Stimulated activated CD8-positive, alpha-beta memory T cell treated with anti-CD3 and anti-CD28 coated beads, Interleukin-4, amount 100 ng/mL, for 1 hour (primary cell): Measurements from ENCODE around the gene SGCA.

Source experiments
- DNase-seq, 2 donors: peaks; one replicate each; pipeline ENCODE4 v3.0.0-alpha.2; 2020; ENCODE audit warnings: low read depth in 2 of 2, low spot score in 1 of 2

Gene SGCA

DNA sequence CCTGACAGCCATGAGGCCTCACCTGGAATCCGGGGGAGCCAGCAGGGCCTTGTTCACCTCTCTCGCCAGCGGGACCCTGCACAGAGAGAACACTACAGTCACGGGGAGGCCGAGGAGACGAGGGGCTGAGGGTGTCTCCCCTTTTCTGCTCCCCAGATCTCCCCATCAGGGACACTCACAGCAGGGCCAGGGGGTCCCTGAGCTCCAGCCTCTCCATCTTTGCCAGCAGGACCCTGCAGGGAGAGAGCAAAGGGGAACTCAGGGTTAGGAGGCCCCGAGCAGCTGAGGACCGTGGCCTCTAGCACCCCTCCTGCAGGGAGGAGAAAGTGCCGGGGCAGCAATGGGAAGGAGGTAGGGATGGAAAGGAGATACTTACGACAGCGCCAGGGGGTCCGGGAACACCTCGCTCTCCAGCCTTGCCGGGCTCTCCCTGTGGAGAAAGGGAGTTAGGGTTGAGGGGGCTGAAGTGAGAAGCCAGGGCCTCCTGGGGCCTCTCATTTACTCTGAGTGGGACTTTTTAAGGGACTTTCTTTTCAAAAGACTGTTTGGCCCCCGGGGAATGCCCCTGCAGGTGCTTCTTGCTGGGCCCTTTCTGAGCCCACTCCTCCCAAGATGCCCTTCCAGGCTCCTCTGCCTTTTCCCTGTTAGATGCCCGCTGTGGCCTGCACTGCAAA, 26.9 kb downstream of the SGCA start:
- no peak for DNase-seq

DNA sequence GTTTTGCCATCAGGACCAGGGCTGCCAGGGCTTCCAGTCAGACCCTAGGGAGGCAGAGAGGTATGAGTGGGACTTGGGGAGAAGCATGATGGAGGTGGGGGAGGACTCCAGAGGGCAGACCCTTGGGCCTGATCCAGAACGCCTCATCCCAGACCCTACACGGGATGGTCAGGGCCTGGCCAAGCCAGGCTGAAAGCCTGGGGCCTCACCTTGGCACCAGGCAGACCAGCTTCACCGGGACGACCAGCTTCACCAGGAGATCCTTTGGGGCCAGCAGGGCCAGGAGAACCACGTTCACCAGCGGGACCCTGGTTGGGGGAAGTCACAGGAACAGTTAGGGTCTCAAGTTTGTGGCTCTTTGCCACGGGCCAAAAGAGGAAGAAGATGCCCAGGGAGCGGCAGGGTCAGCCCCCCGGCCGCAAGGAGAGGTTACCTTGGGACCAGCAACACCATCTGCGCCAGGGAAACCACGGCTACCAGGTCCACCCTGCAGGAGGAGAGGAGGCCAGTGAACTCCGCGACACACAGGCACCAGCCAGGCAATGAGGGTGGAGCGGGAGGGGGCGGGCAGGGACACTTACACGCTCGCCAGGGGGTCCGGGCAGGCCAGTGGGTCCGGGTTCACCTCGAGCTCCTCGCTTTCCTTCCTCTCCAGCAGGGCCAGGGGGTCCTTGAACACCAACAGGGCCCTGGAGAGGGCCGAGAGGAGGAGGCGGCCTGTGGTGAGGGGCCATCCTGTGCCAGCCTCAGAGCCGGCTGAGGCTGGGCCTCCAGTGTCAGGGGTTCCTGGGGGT, 28.5 kb downstream of the SGCA start:
- DNase-seq: no peak

DNA sequence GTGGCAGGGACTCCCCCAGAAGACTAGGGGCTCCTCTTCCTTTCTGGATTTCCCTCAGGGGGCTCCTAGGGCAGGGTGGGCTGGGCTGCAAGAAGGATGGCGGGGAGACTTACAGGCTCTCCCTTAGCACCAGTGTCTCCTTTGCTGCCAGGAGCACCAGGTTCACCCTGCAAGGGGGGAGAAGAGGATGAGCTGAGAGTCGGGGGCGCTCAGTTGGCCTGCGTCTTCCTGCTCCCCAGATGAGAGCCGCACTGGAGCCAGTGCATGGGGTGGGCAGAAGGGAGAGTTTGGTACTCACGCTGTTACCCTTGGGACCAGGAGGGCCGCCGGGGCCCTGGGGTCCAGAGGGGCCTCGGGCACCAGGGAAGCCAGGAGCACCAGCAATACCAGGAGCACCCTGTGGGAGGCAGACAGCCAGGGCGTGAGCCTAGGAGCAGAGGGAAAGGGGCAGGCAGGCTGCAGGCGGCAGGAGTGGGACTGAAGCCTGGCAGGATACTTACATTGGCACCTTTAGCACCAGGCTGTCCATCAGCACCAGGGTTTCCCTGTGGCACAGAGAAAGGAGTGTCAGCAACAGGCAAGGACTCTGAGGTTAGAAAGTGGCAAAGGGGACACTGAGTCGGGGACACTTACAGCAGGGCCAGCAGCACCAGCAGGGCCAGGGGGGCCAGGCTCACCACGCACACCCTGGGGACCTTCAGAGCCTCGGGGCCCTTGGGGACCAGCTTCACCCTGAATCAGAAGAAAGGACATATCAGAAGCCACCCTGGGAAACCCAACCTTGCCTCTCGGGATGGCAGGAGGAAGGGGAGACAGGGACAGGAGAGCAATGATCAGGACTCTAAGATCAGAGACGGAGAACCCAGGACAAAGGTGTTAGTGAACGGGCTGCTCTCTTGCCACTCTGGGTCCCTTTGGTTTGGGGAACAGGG, 29.4 kb downstream of the SGCA start:
- no peak for DNase-seq

DNA sequence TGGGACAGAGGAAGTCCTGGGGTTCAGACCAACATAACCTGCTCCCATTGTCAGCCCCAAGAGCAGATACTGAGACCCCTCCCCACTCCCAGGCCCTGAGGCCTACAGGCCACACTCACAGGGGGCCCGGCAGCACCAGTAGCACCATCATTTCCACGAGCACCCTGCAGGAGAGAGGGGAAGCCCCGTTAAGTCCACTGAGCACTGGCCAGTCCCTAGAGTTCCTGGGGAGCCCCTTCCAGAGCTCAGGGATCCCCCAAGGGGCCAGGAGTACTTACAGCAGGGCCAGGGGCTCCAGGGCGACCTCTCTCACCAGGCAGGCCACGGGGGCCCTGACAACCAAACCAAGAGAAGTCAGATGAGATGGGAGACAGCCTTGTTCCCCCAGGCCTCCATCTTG, 30.2 kb downstream of the SGCA start:
- DNase-seq: no peak

DNA sequence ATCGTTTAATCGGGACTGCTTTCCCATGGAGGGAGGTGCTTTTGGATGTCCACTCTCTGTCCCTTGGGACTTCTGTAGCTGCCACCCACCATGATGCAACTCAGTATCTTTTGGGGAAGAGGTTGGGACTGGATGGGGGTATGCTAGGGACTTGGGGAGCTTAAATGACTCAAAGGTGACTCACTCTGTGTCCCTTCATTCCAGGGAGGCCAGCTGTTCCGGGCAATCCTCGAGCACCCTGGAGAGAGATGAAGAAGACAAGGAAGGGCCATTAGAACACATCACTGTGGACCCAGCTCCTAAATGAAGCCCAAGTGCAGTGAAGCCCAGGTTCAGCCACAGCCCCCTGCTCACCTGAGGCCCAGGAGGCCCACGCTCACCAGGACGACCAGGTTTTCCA, 31.0 kb downstream of the SGCA start:
- no peak for DNase-seq

DNA sequence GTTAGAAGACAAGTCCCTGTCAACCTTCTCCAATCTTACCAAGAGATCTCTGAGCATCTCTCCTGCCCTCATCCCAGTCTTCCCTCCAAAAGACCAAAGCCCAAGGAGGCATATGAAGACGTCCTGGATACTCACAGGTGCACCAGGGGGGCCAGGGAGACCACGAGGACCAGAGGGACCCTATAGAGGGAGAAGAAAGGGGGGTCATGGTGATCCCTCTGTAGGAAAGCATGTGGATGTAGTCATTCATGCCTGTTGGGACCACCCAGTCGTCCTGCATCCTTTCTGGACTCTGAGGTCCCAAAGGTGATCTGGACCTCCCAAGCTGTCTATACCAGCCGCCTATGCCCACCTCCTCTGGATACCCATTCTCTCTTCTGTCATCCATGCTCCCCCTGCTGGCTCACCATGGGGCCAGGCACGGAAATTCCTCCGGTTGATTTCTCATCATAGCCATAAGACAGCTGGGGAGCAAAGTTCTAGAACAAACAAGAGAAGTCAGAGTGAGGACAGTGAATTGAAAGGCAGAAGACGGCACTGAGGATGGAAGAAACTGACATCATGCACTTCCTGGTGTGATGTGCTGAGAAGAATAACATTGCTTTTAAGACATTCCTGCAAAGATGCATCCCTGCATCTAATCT, 32.3 kb downstream of the SGCA start:
- DNase-seq: peak in 1 of 2 donors; percentile 25

DNA sequence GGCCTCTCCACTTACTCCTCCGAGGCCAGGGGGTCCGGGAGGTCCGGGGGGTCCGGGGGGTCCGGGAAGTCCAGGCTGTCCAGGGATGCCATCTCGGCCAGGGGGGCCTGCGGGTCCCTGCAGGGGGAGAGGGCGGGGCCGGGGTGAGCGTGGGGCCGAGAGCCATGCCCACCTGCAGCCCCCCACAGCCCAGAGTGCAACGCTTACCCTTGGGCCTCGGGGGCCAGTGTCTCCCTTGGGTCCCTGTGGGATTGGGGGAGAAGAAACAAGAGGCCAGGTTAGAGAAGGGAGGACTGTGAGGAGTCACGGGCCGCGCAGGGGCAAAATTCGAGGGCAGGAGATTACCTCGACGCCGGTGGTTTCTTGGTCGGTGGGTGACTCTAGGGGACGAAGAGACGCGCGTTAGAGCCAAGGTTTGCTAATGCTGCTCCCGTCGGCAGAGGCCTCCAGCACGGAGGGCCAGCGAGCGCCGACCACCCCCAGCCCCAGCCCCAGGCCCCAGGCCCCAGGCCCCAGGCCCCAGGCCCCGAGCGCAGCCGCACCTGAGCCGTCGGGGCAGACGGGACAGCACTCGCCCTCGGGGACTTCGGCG, 33.5 kb downstream of the SGCA start:
- DNase-seq: no peak

DNA sequence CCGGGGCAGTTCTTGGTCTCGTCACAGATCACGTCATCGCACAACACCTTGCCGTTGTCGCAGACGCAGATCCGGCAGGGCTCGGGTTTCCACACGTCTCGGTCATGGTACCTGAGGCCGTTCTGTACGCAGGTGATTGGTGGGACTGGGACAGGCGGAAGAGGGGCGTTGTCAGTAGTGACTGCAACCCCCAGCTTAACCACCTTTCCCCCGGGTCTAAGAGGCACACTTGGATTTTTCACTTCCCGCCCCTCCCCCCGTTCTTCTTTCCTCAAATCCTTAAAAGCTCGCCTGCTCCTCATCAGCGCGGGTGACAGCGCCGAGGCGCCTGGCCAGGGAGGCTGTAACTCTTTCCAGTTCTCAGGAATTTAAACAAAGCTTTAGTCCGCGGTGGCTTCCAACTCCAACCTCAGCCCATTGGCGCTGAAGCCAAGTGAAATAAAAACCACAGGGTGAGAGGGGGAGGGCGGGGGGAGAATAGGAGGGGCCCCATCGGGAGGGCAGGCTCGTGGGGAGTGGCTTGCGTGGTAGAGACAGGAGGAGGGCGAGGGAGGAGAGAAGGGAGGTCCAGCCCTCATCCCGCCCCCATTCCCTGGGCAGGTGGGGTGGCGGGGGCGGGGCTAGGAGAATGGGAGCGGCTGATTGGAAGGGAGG, 34.1 kb downstream of the SGCA start:
- DNase-seq: peak in 1 of 2 donors; percentile 35

DNA sequence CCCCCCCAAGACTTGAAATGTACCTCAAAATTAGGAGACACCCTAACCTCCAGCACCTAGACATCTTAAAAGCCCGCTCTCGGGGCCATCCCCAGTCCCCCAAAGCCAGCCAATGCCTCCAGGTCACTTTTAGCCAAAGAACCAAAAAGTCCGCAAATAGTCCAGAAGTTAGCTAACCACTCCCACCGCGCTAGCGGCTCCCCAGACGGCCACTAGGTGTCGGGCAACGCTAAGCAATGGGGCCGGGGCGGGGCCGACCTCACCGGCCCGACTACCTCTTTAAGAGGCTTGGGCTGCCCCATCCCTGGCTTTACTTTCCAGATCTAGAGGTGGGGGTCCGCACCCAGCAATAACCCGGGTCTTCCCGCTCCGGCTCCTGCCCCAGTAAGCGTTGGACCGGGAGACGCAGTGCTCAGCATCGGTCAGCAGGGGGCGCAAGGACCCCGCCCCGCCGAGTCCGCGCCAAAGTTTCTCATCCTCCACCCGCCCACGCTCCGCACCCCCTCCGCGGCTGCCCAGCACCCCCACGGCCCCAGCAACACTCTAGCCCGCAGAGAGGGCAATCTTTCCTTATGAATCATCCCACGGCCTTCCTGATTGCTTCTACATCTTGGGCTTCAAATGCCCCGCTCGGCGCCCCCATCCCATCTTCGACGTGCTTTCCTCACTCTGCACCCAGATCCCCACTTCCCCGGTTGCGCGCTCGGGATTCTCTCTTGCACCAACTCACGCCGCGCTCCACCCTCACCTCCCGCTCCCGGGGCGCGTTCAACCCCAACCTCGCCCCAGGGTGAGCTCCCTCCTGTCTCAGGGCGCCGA, 34.9 kb downstream of the SGCA start:
- peak; percentile 58 to 59 for DNase-seq

DNA sequence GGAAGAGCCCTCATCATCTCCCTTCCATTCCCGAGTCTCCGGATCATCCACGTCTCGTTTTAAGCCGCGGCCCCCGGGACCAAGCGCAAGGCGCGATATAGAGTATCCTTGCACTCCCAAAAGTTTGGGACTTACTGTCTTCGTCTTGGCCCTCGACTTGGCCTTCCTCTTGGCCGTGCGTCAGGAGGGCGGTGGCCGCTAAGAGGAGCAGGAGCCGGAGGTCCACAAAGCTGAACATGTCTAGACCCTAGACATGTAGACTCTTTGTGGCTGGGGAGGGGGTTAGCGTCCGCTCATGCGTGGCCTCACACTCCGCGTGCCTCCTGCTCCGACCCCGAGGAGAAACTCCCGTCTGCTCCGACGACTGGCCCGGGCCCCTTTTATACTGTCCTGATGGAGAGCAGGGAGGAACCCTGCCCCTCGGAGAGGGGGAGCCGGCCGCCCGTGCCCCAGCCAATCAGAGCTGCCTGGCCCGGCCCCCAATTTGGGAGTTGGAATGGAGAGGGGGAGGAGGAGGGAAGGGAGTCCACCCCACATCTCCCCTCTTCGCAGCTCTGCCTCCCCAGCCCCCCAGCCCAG, 35.6 kb downstream of the SGCA start, which contains the start of gene COL1A1:
Gene COL1A1, minus strand, starts transcription at position 356 of the 579 bp plus-strand sequence. Its CDS starts 118 bp downstream, at position 238.
- no peak for DNase-seq

DNA sequence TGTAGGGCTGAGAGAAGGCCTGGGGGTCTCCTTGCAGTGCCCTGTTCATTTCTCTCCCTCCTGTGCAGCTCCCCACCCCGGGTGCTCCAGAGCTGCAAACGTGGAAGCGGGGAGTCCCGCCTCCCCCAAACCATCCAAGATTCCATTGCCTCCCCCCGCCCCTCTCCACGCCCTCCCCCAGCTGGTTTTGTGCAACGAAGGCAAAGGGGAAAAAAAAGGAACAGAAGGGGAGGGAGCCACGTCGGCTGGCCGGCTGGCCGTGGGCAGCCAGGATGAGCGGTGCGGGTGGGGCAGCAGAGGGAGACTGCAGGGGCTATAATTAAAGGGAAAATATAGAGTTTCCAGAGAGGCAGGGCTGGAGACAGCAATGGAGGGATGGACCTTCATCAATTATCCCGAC, 37.3 kb downstream of the SGCA start:
- DNase-seq: no peak

DNA sequence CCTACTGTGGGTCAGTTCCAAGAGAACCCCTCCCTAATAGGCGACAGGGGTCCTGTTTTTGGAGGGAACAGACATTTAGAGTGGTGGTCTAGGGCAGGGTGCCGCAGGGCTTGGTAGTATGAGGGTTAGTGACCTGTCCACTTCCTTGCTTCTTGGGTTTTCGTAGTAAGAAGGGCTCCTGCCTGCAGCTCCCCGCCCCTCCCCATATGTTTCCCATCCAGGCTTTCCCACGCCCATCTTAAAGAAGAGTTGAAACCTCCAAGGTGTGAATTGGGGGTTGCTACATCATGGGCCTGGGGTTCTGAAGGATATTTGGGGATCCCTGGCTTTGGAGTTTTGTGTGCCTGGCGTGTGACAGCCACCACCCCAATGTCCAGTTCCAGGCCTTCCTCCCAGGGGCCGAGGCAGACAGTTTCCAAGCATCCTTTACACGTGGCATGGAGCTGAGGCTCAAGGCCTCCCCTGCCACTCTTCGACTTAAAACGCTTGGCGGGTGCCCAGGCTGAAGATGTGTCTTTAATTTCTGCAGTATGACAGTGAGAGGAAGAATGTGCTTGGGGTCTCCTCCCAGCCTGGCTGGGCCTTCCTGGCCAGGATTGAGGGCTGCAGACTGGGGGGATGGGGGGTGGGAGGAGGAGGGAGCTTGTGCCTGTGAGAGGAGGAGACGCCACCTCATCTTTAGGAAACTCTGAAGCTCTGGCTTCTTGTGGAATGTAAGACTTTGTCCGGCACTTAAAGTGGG, 38.0 kb downstream of the SGCA start:
- DNase-seq: no peak

DNA sequence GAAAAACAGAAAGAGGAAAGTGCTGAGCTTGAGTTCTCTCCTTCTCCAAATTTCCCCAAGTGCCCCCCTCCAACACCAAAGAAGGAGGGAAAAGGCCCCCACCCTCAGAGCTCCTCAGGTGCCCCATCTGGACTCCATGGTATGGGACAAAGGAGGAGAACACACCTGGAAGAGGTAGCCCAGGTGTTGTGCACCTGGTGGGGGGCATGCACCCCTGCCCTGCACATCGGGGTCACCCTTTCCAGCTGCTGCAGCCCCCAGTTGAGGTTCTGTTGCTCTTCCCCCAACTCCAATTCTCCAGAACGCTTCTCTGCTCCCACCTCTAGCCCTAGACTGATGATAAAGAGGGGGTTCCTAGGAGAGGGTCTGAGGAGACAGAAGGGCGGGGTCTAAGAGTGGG, 38.6 kb downstream of the SGCA start:
- no peak for DNase-seq

DNA sequence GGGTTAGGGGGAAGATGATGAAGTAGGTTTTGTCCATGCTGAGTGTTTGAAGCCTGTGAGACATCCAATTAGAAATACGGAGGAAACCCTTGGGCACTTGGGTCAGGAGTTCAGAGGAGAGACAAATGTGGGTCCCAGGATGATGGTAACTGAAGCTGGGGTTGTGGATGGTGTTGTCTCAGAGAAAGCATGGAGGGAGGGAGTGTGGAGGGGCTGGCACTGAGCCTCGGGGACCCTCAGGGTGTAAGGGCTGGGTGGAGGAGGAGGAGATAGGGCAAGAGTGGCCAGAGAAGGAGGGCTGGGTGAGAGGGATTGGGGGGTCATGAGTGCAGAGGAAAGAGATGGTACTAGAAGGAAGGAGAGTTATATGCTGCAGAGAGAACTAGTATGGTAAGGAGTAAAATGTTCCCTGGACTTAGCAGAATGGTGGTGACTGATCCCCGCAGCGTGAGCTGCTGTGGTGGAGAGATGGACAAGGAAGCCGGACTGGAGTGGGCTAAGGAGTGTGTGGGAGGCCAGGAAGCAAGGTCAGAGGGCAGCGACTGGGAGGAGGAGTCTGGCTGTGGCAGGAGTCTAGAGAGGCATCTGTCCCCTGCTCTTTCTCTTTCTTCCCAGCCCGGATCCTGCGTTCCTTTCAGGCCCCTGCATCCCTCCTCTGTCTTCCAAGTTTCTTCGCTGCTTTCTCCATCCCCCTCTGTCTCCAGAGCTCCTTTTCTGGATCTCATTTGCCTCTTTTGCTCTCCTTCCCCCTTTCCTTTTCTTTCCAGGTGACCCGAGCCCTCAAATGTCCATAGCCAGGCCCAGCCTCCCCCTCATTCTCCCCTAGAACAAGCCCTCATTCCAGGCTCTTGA, 39.5 kb downstream of the SGCA start:
- no peak for DNase-seq

DNA sequence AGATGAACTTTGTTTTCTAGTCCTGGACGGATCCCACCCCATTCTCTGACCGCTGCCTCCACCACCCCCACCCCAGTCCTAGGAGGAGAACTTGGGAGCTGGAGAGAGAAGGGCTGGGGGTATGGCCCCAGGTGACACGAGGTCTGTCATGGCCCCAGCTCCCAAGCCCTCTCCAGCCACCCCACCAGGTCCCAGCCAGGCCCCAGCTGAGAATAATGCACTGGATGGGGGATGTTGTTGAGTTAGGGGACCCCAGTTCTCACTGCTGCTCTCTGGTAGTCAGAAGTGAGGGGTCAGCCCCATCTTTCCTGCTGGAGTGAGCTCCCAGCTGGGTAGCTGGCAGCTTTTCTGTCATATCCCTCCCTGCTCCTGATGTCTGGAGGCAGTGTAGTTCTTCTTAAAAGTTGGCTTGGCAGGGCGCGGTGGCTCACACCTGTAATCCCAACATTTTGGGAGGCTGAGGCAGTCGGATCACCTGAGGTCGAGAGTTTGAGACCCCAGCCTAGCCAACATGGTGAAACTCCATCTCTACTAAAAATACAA, 40.2 kb downstream of the SGCA start:
- no peak for DNase-seq

DNA sequence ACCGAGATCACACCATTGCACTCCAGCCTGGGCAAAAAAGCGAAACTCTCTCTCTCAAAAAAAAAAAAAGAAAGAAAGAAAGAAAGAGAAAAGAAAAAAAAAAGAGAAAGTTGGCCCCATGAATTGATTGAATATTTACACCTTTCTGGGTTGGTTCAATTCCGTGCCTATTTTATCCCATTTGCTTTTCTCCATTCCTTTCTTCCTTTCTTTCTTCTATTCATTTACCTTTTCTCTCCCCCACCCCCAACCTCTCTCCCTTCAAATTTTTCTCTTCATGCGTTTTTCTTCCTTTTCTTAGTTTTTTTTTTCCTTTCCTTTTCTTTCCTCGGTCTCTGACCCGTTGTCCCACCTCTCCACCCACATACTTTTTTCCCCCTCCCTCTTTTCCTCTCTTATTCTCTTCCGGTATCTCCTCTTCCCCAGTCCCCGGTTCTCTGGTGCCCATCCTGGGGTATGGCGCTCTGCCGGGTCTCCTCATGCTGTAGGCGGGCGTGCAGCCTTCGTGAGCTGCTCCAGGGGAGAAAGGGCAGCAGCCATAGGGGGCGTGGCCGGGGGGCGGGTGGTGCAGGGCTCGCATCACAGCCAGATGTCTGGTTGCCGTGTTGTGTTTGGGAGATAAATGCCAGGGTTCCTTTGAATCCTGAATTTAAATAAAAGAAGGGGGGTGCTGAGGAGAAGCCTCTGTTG, 40.9 kb downstream of the SGCA start:
- no peak for DNase-seq
